ENCODE data around the gene MTX1. TPM values are rescaled to one million over a fixed set of nuclear protein-coding genes. Genes with fewer than 3 reads are reported as not detected.
"Not testable (repeated sequence)": the region's sequence is repeated elsewhere in the genome, so short reads cannot be mapped to it uniquely, and the experiment has no call there.

The MTX1 gene
- total RNA-seq, 1 donor from 2014 or later: 29.8 TPM

DNA sequence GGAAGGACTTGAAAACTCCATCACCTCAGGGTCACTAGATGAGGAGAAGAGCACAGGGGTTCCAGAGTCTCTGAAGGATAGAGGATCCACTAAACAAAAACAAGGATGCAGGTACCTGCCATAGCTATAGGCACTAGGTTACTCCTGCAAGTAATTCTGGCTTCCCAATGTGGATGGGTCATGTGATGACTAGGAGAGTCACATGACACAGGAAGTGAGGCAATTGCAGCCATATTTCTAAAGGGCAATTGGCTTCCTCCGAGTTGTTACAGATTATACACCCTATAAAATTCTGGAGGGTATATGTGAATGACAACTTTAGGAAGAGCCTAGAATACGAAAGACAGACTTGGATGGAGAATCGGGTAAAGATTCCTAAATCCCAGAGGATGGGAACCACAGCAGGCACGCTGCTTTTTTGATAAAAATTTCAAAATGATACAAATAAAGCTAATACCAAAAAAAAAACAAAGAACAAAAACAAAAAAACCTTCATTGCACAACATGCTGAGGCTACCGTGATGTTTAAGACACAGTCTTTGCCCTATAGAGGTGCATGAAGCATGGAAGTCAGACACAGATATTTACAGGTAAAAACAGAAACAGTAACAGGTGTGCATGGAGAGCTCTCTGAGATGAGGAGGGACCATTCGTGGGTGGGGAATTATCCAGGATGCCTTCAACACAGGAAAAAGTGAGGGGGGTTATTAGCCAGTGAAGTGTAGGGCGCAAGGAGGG is 10.5 kb downstream of the MTX1 start:
- DNase-seq (ENCODE audit: low spot score): no peak
- TF ChIP-seq, protein P1, sequence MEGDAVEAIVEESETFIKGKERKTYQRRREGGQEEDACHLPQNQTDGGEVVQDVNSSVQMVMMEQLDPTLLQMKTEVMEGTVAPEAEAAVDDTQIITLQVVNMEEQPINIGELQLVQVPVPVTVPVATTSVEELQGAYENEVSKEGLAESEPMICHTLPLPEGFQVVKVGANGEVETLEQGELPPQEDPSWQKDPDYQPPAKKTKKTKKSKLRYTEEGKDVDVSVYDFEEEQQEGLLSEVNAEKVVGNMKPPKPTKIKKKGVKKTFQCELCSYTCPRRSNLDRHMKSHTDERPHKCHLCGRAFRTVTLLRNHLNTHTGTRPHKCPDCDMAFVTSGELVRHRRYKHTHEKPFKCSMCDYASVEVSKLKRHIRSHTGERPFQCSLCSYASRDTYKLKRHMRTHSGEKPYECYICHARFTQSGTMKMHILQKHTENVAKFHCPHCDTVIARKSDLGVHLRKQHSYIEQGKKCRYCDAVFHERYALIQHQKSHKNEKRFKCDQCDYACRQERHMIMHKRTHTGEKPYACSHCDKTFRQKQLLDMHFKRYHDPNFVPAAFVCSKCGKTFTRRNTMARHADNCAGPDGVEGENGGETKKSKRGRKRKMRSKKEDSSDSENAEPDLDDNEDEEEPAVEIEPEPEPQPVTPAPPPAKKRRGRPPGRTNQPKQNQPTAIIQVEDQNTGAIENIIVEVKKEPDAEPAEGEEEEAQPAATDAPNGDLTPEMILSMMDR (IDR thresholded peaks at IDR 0.05): no peak
- no peak overlapping the region for H3K27ac Mint-ChIP-seq (ENCODE audit: unreplicated experiment)
- H3K36me3 Mint-ChIP-seq (ENCODE audit: low read depth): peaks cover 2% of the 10 kb centered on the region
- H3K9me3 Mint-ChIP-seq (ENCODE audit: low read depth): no peaks in the 10 kb centered on the region
- no peak overlapping the region for H3K4me3 Mint-ChIP-seq (ENCODE audit: unreplicated experiment)
- no peaks in the 10 kb centered on the region for H3K27me3 Mint-ChIP-seq (ENCODE audit: low read depth)
- peaks cover 8% of the 10 kb centered on the region for H3K4me1 Mint-ChIP-seq (ENCODE audit: low read depth)

DNA sequence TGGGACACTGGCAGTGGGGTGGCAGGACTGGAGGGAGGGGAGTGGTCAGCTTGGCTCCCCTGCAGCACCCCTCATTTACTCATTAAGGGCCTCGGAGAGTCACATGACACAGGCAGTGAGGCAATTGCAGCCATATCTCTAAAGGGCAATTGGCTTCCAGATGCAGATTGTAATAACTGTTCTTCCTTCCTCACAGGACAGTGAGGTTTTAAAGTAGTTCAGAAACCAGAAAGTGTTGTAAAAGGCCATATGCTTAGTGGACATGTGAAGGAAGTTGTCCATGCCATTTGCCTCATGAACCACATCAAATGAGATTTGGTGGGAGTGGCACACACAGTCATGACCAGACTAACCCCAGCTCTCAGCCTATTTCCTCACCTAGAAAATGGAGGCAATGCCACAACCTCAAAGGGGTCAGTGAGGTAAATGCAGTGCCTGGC is 11.1 kb downstream of the MTX1 start:
- Mint-ChIP-seq H3K36me3 (ENCODE audit: low read depth) (peaks cover 2% of the 10 kb centered on the region), H3K4me1 (ENCODE audit: low read depth) (peaks cover 14% of the 10 kb centered on the region), H3K27me3 (ENCODE audit: low read depth) (no peaks in the 10 kb centered on the region), H3K27ac (ENCODE audit: unreplicated experiment) (no peak overlapping the region), H3K9me3 (ENCODE audit: low read depth) (no peaks in the 10 kb centered on the region), H3K4me3 (ENCODE audit: unreplicated experiment) (no peak overlapping the region)
- TF ChIP-seq, protein P1 (IDR thresholded peaks at IDR 0.05): no peak
- DNase-seq (ENCODE audit: low spot score): no peak

DNA sequence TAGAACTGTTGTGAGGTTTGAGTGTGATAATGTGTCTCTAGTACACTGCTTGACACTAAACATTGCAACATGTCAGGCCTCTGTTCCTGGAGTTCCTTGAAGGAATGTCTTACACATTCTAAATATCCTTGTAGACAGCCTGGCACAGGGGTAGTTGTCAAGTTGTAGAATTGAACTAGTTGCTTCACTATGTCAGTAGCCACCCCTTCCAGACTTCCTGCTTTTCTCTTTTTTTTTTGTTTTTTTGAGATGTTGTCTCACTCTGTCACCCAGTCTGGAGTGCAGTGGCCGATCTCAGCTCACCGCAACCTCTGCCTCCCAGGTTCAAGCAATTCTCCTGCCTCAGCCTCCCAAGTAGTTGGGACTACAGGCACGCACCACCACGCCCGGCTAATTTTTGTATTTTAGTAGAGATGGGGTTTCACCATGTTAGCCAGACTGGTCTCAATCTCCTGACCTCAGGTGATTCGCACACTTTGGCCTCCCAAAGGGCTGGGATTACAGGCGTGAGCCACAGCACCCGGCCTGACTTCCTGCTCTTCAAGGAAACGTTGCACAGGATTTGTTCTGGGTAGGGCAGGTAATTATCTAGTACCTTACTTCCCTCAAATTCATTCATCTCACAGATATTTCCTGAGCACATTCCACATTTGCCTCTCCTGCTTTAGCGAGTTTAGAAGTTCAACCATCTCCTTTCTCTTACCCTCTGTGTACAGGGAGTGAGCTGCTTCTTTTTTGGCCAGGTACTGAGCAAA is 11.9 kb downstream of the MTX1 start:
- H3K36me3 Mint-ChIP-seq (ENCODE audit: low read depth); H3K9me3 Mint-ChIP-seq (ENCODE audit: low read depth); H3K27me3 Mint-ChIP-seq (ENCODE audit: low read depth); H3K4me3 Mint-ChIP-seq (ENCODE audit: unreplicated experiment); DNase-seq (ENCODE audit: low spot score): not testable (repeated sequence)
- Mint-ChIP-seq H3K27ac (ENCODE audit: unreplicated experiment) (peak overlapping the region; percentile 14), H3K4me1 (ENCODE audit: low read depth) (peaks cover 22% of the 10 kb centered on the region)

DNA sequence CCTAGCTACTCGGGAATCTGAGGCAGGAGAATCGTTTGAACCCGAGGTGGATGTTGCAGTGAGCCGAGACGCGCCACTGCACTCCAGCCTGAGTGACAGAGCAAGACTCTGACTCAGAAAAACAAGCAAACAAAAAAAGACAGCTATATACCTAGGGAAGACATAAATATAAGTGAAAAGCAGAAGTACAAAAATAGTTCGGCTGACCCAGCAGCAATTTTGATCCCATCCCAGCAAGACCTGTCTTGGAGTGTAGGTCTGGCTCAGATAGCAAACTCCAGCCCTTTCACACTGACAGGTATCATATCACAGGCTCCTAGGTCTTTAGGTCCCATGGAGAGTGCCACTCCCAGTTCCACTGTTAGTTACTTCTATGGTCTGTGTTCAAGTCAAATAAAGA is 14.6 kb downstream of the MTX1 start:
- Mint-ChIP-seq H3K27ac (ENCODE audit: unreplicated experiment) (no peak overlapping the region), H3K4me3 (ENCODE audit: unreplicated experiment) (no peak overlapping the region), H3K36me3 (ENCODE audit: low read depth) (no peaks in the 10 kb centered on the region), H3K4me1 (ENCODE audit: low read depth) (peaks cover 41% of the 10 kb centered on the region), H3K9me3 (ENCODE audit: low read depth) (no peaks in the 10 kb centered on the region), H3K27me3 (ENCODE audit: low read depth) (no peaks in the 10 kb centered on the region)
- DNase-seq (ENCODE audit: low spot score): no peak
- TF ChIP-seq, protein P1 (IDR thresholded peaks at IDR 0.05): no peak

DNA sequence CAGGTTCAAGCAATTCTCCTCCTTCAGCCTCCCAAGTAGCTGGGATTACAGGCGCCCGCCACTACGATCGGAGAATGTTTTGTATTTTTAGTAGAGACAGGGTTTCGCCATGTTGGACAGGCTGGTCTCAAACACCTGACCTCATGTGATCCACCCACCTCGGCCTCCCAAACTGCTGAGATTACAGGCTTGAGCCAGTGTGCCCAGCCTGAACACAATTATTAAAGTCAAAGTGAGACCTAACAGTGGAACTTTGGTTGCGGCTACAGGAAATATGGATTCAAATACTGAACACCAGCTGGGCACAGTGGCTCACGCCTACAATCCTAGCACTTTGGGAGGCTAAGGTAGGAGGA is 16.9 kb downstream of the MTX1 start:
- not testable (repeated sequence) for H3K27me3 Mint-ChIP-seq (ENCODE audit: low read depth); DNase-seq (ENCODE audit: low spot score); H3K36me3 Mint-ChIP-seq (ENCODE audit: low read depth); H3K9me3 Mint-ChIP-seq (ENCODE audit: low read depth)
- peak overlapping the region; percentile 35 for H3K4me3 Mint-ChIP-seq (ENCODE audit: unreplicated experiment)
- H3K4me1 Mint-ChIP-seq (ENCODE audit: low read depth): peaks cover 39% of the 10 kb centered on the region
- peak overlapping the region; percentile 98 for H3K27ac Mint-ChIP-seq (ENCODE audit: unreplicated experiment)

DNA sequence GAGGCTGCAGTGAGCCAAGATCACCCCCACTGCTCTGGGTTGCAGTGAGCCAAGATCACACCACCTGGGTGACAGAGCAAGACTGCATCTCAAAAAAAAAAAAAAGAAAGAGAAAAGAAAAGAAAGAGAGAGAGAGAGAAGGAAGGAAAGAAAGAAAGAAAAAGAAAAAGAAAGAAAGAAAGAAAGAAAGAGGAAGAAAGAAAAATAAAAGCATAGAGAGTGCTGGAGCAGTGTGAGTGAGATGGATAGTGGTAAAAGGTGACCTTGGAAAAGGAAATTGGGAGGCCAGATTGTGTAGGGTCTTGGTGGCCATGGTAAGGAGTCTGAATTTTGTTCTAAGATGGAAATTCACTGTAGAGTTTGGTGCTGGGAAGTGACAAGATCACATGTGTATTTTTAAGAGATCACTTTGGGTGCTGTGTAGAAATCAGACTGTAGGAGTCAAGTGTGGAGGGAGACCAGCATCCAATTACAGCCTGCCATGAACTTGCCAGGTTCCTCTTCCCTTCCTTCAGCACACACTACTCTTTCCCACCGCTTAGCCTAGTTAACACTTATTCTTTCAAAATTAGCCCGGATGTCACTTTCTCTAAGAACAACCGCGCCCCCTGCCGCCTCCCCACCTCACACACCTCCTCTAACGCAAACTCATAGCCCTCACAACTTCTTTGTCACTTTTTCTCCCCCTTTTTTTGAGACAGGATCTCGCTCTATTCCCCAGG is 17.9 kb downstream of the MTX1 start:
- Mint-ChIP-seq H3K4me1 (ENCODE audit: low read depth) (peaks cover 48% of the 10 kb centered on the region), H3K9me3 (ENCODE audit: low read depth) (no peaks in the 10 kb centered on the region), H3K27me3 (ENCODE audit: low read depth) (no peaks in the 10 kb centered on the region), H3K27ac (ENCODE audit: unreplicated experiment) (peak overlapping the region; percentile 98), H3K4me3 (ENCODE audit: unreplicated experiment) (peak overlapping the region; percentile 87), H3K36me3 (ENCODE audit: low read depth) (no peaks in the 10 kb centered on the region)
- no peak for DNase-seq (ENCODE audit: low spot score)
- TF ChIP-seq, protein P1 (IDR thresholded peaks at IDR 0.05): peak; percentile 83

Measured in chondrocyte (in vitro differentiated cells).